GM12878 (cell line): ENCODE measurements around the gene KIF5A.

ENCODE experiments used
- KDM1A ChIP-seq: fragments of 200-600 bp; sonication (generic); IDR thresholded peaks from 2 replicates; pipeline ENCODE4 v1.6.1; 2016; ENCODE audit warnings: borderline replicate concordance
- TCF12 ChIP-seq: IDR thresholded peaks from 2 replicates; pipeline ENCODE4 v1.6.1; 2011; ENCODE audit warnings: low read depth, mild to moderate bottlenecking, low read length

GRCh38 chr12:57514720-57515407 lies 35.0 kb upstream of the KIF5A start:
- TF ChIP-seq KDM1A (no peak), TCF12 (no peak)
